Rectal smooth muscle tissue (tissue), 1 donor: ENCODE data around the gene LIN52.

Source experiments
- H3K27ac ChIP-seq: one replicate; pipeline ENCODE4 v1.7.0; 2013; ENCODE audit warnings: low read depth, low read length, inconsistent platforms
- H3K27me3 ChIP-seq: one replicate; pipeline ENCODE4 v1.7.0; 2013; ENCODE audit warnings: low read length; ENCODE audit not compliant: control insufficient read depth, insufficient read depth
- H3K36me3 ChIP-seq: one replicate; pipeline ENCODE4 v1.7.0; 2013; ENCODE audit warnings: low read length; ENCODE audit not compliant: control insufficient read depth, insufficient read depth
- H3K4me1 ChIP-seq: one replicate; pipeline ENCODE4 v1.7.0; 2013; ENCODE audit warnings: low read length; ENCODE audit not compliant: control insufficient read depth, insufficient read depth
- H3K4me3 ChIP-seq: one replicate; pipeline ENCODE4 v1.7.0; 2013; ENCODE audit warnings: low read length
- H3K9ac ChIP-seq: one replicate; pipeline ENCODE4 v1.7.0; 2013; ENCODE audit warnings: low read length

LIN52 gene

GRCh38 chr14:74223016-74223415, 138.3 kb downstream of the LIN52 start:
- peaks cover 2% of the 10 kb centered on the region for H3K27me3 ChIP-seq

GRCh38 chr14:74231784-74232183, 147.0 kb downstream of the LIN52 start:
- Histone ChIP-seq H3K36me3 (no peaks in the 10 kb centered on the region), H3K4me3 (no peak overlapping the region), H3K9ac (no peak overlapping the region), H3K4me1 (no peaks in the 10 kb centered on the region), H3K27ac (no peak overlapping the region), H3K27me3 (peaks cover 3% of the 10 kb centered on the region)

More at GRCh38 chr14:74223016-74223415, 138.3 kb downstream of the LIN52 start:
- H3K27ac ChIP-seq, result no peak overlapping the region
- H3K4me3 ChIP-seq, result no peak overlapping the region
- H3K9ac ChIP-seq, result no peak overlapping the region
- no peaks in the 10 kb centered on the region for H3K36me3 ChIP-seq
- H3K4me1 ChIP-seq, result no peaks in the 10 kb centered on the region

GRCh38 chr14:74235017-74235416, 150.3 kb downstream of the LIN52 start:
- peaks cover 14% of the 10 kb centered on the region for H3K27me3 ChIP-seq
- H3K4me3 ChIP-seq, result no peak overlapping the region
- no peak overlapping the region for H3K27ac ChIP-seq
- H3K4me1 ChIP-seq, result no peaks in the 10 kb centered on the region
- no peaks in the 10 kb centered on the region for H3K36me3 ChIP-seq
- no peak overlapping the region for H3K9ac ChIP-seq

GRCh38 chr14:74237441-74237840, 152.7 kb downstream of the LIN52 start:
- Histone ChIP-seq H3K27ac (no peak overlapping the region), H3K4me3 (no peak overlapping the region), H3K9ac (no peak overlapping the region), H3K4me1 (no peaks in the 10 kb centered on the region), H3K36me3 (no peaks in the 10 kb centered on the region), H3K27me3 (peaks cover 36% of the 10 kb centered on the region)

- no peaks in the 10 kb centered on the region for H3K4me1 ChIP-seq
- no peaks in the 10 kb centered on the region for H3K36me3 ChIP-seq
- peak within 1 kb of the TSS; percentile 24 for H3K4me3 ChIP-seq
- H3K27me3 ChIP-seq, result peaks cover 49% of the 10 kb centered on the region
- no peak within 1 kb of the TSS for H3K27ac ChIP-seq
- no peak within 1 kb of the TSS for H3K9ac ChIP-seq
These were observed 154.5 kb downstream of the LIN52 start, which contains the start of gene VSX2 for GRCh38 chr14:74238974-74239847. Gene VSX2 (plus strand): TSS chr14:74239449. CDS start chr14:74239562, 113 bp downstream.

- Histone ChIP-seq H3K4me3 (peak overlapping the region; percentile 24), H3K27me3 (peaks cover 52% of the 10 kb centered on the region), H3K36me3 (no peaks in the 10 kb centered on the region), H3K9ac (no peak overlapping the region), H3K27ac (no peak overlapping the region), H3K4me1 (no peaks in the 10 kb centered on the region)
These were observed 155.4 kb downstream of the LIN52 start for GRCh38 chr14:74239848-74240793.

GRCh38 chr14:74240794-74241651, 156.3 kb downstream of the LIN52 start:
- Histone ChIP-seq H3K4me3 (peak overlapping the region; percentile 24), H3K27me3 (peaks cover 60% of the 10 kb centered on the region), H3K9ac (no peak overlapping the region), H3K36me3 (no peaks in the 10 kb centered on the region), H3K27ac (no peak overlapping the region), H3K4me1 (no peaks in the 10 kb centered on the region)

GRCh38 chr14:74241652-74242017, 156.9 kb downstream of the LIN52 start:
- Histone ChIP-seq H3K9ac (no peak overlapping the region), H3K36me3 (no peaks in the 10 kb centered on the region), H3K4me1 (no peaks in the 10 kb centered on the region), H3K4me3 (no peak overlapping the region), H3K27me3 (peaks cover 64% of the 10 kb centered on the region), H3K27ac (no peak overlapping the region)

- Histone ChIP-seq H3K27me3 (peaks cover 65% of the 10 kb centered on the region), H3K9ac (no peak overlapping the region), H3K36me3 (no peaks in the 10 kb centered on the region), H3K4me1 (no peaks in the 10 kb centered on the region), H3K27ac (no peak overlapping the region), H3K4me3 (no peak overlapping the region)
These were observed 157.4 kb downstream of the LIN52 start for GRCh38 chr14:74242021-74242779.

- no peak overlapping the region for H3K9ac ChIP-seq
- H3K27me3 ChIP-seq, result peaks cover 68% of the 10 kb centered on the region
- H3K27ac ChIP-seq, result no peak overlapping the region
- no peaks in the 10 kb centered on the region for H3K4me1 ChIP-seq
- no peaks in the 10 kb centered on the region for H3K36me3 ChIP-seq
- H3K4me3 ChIP-seq, result no peak overlapping the region
These were observed 158.0 kb downstream of the LIN52 start for GRCh38 chr14:74242780-74243042.

- H3K4me3 ChIP-seq, result no peak overlapping the region
- H3K4me1 ChIP-seq, result no peaks in the 10 kb centered on the region
- peaks cover 72% of the 10 kb centered on the region for H3K27me3 ChIP-seq
- no peak overlapping the region for H3K27ac ChIP-seq
- no peak overlapping the region for H3K9ac ChIP-seq
- H3K36me3 ChIP-seq, result no peaks in the 10 kb centered on the region
These were observed 158.3 kb downstream of the LIN52 start for GRCh38 chr14:74243051-74243450.
